ENCODE measurements around the gene LYVE1. TPM values are rescaled to one million over a fixed set of nuclear protein-coding genes. Genes with fewer than 3 reads are reported as not detected.

LYVE1 gene, protein sequence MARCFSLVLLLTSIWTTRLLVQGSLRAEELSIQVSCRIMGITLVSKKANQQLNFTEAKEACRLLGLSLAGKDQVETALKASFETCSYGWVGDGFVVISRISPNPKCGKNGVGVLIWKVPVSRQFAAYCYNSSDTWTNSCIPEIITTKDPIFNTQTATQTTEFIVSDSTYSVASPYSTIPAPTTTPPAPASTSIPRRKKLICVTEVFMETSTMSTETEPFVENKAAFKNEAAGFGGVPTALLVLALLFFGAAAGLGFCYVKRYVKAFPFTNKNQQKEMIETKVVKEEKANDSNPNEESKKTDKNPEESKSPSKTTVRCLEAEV
- polyA plus RNA-seq (2012; ENCODE audit: insufficient read length, low read depth), result not detected

DNA sequence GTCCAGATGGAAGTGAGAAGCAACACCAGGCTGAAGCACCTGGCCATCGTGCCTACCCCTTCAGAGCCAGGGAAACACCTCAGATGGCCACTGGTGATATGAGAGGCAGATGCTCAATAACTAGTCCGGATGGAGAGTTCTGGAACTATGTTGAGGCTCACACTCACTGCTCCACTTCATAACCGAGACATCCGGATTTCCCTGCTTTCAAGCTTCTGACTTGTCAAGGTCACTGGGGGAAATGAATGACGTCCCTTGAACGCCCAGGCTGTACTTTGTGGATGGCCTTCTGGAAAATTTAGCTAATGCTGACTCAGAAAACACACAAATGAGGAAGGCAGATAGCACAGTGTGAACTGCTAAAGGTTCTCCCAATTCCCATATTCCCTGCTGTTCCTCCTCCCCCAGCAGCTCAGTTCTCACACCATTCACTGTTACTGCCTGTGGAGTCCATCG, at the start of gene LYVE1:
TSS of gene LYVE1 (minus strand) at position 180 of the 456 bp plus-strand sequence. CDS start at position 47, 133 bp downstream.
- no peak for TF ChIP-seq SIN3A (IDR thresholded peaks at IDR 0.05; ENCODE audit: borderline replicate concordance, insufficient read depth, low read length)
- no peak for TF ChIP-seq TAF1 (IDR thresholded peaks at IDR 0.05; ENCODE audit: borderline replicate concordance, insufficient read depth, low read length)
- no peak for TF ChIP-seq POLR2AphosphoS5 (IDR thresholded peaks at IDR 0.05; ENCODE audit: low read depth, low read length)
- TF ChIP-seq, protein P1, sequence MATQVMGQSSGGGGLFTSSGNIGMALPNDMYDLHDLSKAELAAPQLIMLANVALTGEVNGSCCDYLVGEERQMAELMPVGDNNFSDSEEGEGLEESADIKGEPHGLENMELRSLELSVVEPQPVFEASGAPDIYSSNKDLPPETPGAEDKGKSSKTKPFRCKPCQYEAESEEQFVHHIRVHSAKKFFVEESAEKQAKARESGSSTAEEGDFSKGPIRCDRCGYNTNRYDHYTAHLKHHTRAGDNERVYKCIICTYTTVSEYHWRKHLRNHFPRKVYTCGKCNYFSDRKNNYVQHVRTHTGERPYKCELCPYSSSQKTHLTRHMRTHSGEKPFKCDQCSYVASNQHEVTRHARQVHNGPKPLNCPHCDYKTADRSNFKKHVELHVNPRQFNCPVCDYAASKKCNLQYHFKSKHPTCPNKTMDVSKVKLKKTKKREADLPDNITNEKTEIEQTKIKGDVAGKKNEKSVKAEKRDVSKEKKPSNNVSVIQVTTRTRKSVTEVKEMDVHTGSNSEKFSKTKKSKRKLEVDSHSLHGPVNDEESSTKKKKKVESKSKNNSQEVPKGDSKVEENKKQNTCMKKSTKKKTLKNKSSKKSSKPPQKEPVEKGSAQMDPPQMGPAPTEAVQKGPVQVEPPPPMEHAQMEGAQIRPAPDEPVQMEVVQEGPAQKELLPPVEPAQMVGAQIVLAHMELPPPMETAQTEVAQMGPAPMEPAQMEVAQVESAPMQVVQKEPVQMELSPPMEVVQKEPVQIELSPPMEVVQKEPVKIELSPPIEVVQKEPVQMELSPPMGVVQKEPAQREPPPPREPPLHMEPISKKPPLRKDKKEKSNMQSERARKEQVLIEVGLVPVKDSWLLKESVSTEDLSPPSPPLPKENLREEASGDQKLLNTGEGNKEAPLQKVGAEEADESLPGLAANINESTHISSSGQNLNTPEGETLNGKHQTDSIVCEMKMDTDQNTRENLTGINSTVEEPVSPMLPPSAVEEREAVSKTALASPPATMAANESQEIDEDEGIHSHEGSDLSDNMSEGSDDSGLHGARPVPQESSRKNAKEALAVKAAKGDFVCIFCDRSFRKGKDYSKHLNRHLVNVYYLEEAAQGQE (IDR thresholded peaks at IDR 0.05; ENCODE audit: insufficient read depth in 1 of 2, low read depth in 2 of 2, low read length in 2 of 2), result no peak
- no peak for TF ChIP-seq FOXP2 (optimal IDR thresholded peaks at IDR 0.05; ENCODE audit: borderline replicate concordance, extremely low read depth, extremely low read length, insufficient read depth)

DNA sequence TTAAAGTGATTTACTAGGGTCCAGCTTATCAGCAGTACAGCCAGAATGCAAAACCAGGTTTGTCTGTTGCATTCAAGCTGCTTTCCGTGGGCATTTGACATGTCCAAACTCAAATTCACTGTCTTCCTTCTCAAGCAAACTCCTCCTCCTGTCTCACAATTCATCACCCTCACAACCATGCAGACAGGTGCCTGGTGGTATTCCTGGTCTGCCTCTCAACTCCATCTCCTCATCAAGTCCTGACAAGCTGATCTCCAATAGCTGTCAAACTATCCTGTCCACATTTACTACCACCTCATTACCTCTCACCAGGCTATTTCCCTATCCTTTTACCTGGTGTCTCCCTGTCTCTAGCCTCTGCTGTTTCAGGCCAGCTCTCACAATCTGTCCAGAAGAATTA, 49.1 kb upstream of the LYVE1 start:
- no peak for TF ChIP-seq TAF1 (IDR thresholded peaks at IDR 0.05; ENCODE audit: borderline replicate concordance, insufficient read depth, low read length)
- TF ChIP-seq FOXP2 (optimal IDR thresholded peaks at IDR 0.05; ENCODE audit: borderline replicate concordance, extremely low read depth, extremely low read length, insufficient read depth), result no peak
- TF ChIP-seq SIN3A (IDR thresholded peaks at IDR 0.05; ENCODE audit: borderline replicate concordance, insufficient read depth, low read length), result no peak
- TF ChIP-seq, protein P1 (IDR thresholded peaks at IDR 0.05; ENCODE audit: insufficient read depth in 1 of 2, low read depth in 2 of 2, low read length in 2 of 2), result no peak
- TF ChIP-seq POLR2AphosphoS5 (IDR thresholded peaks at IDR 0.05; ENCODE audit: low read depth, low read length), result no peak

DNA sequence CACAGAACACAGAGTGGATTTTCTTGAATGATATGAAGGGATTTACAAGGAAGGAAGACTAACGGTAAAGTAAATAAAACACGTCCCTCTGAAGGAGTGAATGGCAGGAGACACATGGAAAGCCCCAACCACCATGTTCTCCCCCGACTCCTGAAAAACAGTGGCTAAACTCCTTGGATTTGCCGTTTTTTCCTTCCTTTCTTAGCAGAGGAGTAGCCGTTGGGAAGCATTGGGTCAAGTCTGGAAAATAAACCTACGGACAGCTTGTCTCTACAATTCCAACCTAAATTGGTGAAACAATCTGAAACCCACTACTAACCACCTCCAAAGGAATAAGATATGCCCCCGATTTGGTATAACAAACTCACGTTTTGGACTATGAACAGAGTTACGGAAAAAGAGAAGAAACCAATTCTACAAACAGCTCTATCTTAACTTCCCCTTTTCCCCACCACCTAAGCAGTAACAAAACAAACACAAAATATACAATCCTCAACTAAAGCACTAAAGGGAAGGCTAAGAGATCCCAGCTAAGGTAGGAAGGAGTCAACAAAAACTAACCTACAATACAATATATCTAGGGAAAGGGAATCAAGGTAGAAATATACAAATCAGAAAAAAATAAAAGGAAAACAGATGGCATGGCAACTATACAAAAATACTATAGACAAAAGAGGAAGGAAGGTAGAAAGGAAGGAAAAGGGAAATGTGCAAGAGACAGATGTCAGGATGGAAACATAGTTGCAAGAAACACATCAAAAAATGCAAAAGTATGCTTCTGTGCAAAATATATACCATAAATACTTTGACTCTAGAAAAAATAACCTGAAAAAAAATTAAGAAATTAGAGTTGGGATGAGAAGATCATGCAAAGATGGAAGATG, 43.8 kb upstream of the LYVE1 start:
- TF ChIP-seq FOXP2 (optimal IDR thresholded peaks at IDR 0.05; ENCODE audit: borderline replicate concordance, extremely low read depth, extremely low read length, insufficient read depth), result no peak
- TF ChIP-seq POLR2AphosphoS5 (IDR thresholded peaks at IDR 0.05; ENCODE audit: low read depth, low read length), result no peak
- no peak for TF ChIP-seq SIN3A (IDR thresholded peaks at IDR 0.05; ENCODE audit: borderline replicate concordance, insufficient read depth, low read length)

DNA sequence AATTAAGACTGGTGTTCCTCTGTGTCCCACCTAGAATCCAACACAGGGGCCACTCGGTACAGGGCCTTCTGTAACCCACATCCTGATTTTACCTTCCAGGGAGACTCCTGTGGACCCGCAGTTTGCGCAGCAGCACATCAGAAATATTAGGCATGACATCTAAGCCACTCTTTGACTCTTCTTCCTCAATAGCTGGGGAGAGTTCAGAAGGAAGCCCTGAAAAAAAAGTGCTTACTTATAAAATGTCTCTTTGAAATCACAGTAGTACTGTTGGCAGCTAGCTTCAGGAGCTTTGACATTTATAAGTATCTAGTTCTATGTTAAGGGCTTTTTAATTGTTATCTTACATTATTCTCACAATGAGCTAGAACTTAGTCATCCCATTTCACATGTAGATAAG, 41.2 kb upstream of the LYVE1 start:
- TF ChIP-seq POLR2AphosphoS5 (IDR thresholded peaks at IDR 0.05; ENCODE audit: low read depth, low read length), result no peak

DNA sequence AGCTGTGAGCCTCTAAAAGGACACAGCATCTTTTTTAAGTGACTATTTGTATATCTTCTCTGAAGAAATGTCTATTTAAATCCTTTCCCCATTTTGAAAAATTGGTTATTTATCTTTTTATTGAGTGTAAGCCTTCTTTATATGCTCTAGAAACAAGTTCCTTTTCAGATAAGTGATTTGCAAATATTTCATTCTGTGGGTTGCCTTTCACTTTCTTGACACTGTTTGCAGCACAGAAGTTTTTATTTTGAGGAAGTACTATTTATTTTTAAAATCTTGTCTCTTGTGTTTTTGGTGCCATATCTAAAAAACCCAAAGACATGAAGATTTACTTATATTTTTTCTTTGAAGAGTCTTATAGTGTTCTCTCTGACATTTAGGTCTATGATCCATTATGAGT, 40.1 kb upstream of the LYVE1 start:
- TF ChIP-seq, protein P1 (IDR thresholded peaks at IDR 0.05; ENCODE audit: insufficient read depth in 1 of 2, low read depth in 2 of 2, low read length in 2 of 2), result no peak
- TF ChIP-seq POLR2AphosphoS5 (IDR thresholded peaks at IDR 0.05; ENCODE audit: low read depth, low read length) (no peak), SIN3A (IDR thresholded peaks at IDR 0.05; ENCODE audit: borderline replicate concordance, insufficient read depth, low read length) (no peak), FOXP2 (optimal IDR thresholded peaks at IDR 0.05; ENCODE audit: borderline replicate concordance, extremely low read depth, extremely low read length, insufficient read depth) (no peak), TAF1 (IDR thresholded peaks at IDR 0.05; ENCODE audit: borderline replicate concordance, insufficient read depth, low read length) (no peak)
